Thoracic aorta (tissue), 2 donors: ENCODE measurements around the gene ZNF574. TPM values are rescaled to one million over a fixed set of nuclear protein-coding genes. Genes with fewer than 3 reads are reported as not detected.

ENCODE experiments used
- ATAC-seq: fragments of 150-250 bp; one replicate; pipeline ENCODE4 v1.8.0; 2017; ENCODE audit warnings: low read depth; ENCODE audit not compliant: insufficient number of reproducible peaks, low FRiP score
- DNase-seq: peaks from one replicate; pipeline ENCODE4 v3.0.0-alpha.2; 2020; ENCODE audit warnings: low spot score
- H3K27ac ChIP-seq, 2 donors: fragments of 200-600 bp; sonication (generic); 1 replicate in 1 of 2; 2 replicates in 1 of 2; pipeline ENCODE4 v1.5.1; 2016; ENCODE audit warnings: mild to moderate bottlenecking in 2 of 2, moderate library complexity in 2 of 2
- H3K27me3 ChIP-seq: fragments of 200-600 bp; sonication (generic); replicated peaks from 2 replicates; pipeline ENCODE4 v1.6.0; 2016; ENCODE audit warnings: mild to moderate bottlenecking; ENCODE audit not compliant: insufficient read depth
- H3K36me3 ChIP-seq: fragments of 200-600 bp; sonication (generic); one replicate; pipeline ENCODE4 v1.5.1; 2016
- H3K4me1 ChIP-seq, 2 donors: fragments of 200-600 bp; sonication (generic); 1 replicate in 1 of 2; 2 replicates in 1 of 2; pipeline versions ENCODE4 v1.5.1 to v1.6.0; 2016; ENCODE audit warnings: low read depth in 2 of 2, mild to moderate bottlenecking in 1 of 2; ENCODE audit not compliant: control insufficient read depth in 1 of 2
- H3K4me3 ChIP-seq: fragments of 200-600 bp; sonication (generic); 2 replicates; pipeline ENCODE4 v1.5.1; 2016; ENCODE audit warnings: mild to moderate bottlenecking
- H3K9me3 ChIP-seq: fragments of 200-600 bp; sonication (generic); 2 replicates; pipeline ENCODE4 v1.5.1; 2016
- total RNA-seq, 2 donors: library from RNA; depleted of rRNA; stranded (reverse); fragments of >200 nt; gene quantifications; one replicate each; pipeline versions ENCODE4 v1.1.0 to v1.2.3, GENCODE V29; 2016
- TF ChIP-seq, protein P1 (sequence below): fragments of 200-600 bp; sonication (generic); IDR thresholded peaks from one replicate; pipeline ENCODE4 v1.5.1; 2019; ENCODE audit warnings: antibody characterized with exemption

ZNF574 gene
- total RNA-seq, 2 donors from 2014 or later, result 20.4 to 24.2 TPM

DNA sequence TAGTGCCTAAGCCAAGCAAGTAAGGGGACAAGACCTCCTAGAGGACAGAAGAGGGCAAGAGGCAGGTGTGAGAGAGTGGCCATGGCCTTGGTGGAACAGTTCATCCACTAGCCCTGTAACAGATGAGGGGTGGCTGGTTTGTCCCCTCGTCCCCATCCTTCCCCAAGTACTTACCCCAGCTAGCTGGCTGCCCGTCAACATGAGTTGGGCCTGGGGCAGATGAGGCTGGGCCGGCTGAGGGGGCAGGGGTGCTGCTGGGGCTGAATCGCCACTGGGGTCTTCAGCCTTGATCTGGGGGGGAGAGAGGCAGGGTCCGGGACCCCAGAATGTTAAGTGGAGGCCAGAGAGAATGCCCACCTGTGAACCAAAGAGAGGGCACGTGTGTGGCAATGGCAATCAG, 41.1 kb downstream of the ZNF574 start:
- DNase-seq, result no peak
- Histone ChIP-seq H3K9me3 (no peaks in the 10 kb centered on the region), H3K27me3 (no peaks in the 10 kb centered on the region), H3K27ac (no peak overlapping the region), H3K4me3 (no peak overlapping the region), H3K36me3 (no peaks in the 10 kb centered on the region), H3K4me1 (peaks cover 13 to 14% of the 10 kb centered on the region in 2 donors)
- TF ChIP-seq, protein P1, sequence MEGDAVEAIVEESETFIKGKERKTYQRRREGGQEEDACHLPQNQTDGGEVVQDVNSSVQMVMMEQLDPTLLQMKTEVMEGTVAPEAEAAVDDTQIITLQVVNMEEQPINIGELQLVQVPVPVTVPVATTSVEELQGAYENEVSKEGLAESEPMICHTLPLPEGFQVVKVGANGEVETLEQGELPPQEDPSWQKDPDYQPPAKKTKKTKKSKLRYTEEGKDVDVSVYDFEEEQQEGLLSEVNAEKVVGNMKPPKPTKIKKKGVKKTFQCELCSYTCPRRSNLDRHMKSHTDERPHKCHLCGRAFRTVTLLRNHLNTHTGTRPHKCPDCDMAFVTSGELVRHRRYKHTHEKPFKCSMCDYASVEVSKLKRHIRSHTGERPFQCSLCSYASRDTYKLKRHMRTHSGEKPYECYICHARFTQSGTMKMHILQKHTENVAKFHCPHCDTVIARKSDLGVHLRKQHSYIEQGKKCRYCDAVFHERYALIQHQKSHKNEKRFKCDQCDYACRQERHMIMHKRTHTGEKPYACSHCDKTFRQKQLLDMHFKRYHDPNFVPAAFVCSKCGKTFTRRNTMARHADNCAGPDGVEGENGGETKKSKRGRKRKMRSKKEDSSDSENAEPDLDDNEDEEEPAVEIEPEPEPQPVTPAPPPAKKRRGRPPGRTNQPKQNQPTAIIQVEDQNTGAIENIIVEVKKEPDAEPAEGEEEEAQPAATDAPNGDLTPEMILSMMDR, result no peak
- ATAC-seq, result no peak

DNA sequence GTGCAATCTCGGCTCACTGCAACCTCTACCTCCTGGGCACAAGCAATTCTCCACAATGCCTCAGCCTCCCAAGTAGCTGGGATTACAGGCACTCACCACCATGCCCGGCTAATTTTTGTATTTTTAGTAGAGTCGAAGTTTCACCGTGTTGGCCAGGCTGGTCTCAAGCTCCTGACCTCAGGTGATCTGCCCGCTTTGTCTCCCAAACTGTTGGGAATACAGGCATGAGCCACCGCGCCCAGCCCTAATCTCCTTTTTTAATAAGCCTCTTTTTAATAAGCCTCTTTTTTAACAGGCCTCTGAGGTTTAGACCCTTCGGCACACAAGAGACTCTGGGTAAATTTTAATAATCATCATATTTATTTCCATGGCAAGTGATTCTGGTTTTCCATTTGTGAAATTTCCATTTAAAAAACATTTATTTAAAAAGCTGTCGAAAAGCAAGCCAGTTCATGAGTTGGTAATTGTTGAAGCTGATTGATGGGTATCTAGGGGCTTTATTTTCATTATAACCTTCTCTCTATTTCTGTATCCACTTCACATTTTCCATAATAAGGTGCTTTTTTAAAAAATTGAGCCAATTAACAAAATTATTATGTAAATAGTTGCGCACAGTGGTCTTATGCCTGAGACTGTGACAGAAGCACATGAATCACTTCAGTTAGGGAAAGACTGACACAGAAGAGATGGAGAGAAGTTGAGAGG, 44.5 kb downstream of the ZNF574 start:
- ATAC-seq, result no peak
- H3K36me3 ChIP-seq, result no peaks in the 10 kb centered on the region
- DNase-seq, result no peak

DNA sequence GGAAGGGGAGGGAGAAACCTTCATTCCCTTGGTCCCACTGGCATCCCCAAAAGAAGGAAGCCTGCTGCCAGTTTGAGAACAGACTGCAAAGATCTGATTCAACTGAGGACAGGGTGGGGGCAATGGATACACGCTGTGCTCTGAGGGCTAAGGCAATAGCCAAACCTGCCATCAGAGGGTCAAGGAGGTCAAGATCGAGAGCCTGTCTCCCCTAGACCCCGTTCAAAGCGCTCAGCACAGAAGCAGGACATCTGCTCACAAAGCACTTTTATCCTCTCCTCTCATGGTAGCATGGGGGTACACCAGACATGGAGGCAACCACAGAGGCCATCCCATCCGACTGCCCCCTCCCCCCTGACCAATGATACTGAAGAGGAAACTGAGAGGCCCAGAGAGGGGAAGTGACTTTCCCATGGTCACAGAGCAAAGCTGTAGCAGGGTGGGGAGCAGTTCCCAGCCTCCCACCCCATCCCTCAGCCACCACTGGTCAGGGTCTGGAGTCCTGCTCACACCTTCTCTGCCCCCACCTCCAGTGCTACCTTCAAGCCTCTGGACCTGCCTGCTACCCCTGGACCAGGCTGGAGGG, 45.2 kb downstream of the ZNF574 start:
- Histone ChIP-seq H3K36me3 (no peaks in the 10 kb centered on the region), H3K4me1 (peaks cover 0 to 3% of the 10 kb centered on the region in 2 donors), H3K4me3 (no peak overlapping the region), H3K27me3 (no peaks in the 10 kb centered on the region), H3K9me3 (no peaks in the 10 kb centered on the region), H3K27ac (no peak overlapping the region)
- DNase-seq (no peak), ATAC-seq (no peak)
- TF ChIP-seq, protein P1, result no peak

More for the DNA sequence above, 44.5 kb downstream of the ZNF574 start:
- Histone ChIP-seq H3K9me3 (no peaks in the 10 kb centered on the region), H3K27ac (no peak overlapping the region), H3K4me3 (no peak overlapping the region), H3K27me3 (no peaks in the 10 kb centered on the region), H3K4me1 (peaks cover 0 to 3% of the 10 kb centered on the region in 2 donors)
- TF ChIP-seq, protein P1, result no peak

DNA sequence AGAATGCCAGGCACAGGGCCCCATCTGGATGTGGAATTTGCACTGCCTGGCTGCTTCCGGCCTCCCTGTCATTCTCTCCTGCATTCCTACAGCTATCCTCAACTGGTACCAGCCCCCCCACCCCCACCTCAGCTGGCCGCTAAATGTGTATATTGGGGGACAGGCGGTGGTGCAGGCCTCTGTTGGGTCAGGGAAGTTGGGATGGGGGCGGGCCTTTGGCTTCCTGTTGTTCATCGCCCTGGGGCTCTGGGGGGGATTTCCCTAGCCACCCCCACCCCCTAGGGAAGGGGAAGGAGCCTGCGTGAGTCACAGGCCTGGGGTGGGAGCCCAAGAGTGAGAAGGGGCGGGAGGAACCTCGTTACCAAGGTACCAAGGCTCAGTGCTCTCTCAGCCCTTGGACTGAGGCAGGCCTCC, 45.7 kb downstream of the ZNF574 start:
- Histone ChIP-seq H3K4me1 (peaks cover 0 to 3% of the 10 kb centered on the region in 2 donors), H3K9me3 (no peaks in the 10 kb centered on the region), H3K36me3 (no peaks in the 10 kb centered on the region), H3K4me3 (no peak overlapping the region), H3K27me3 (no peaks in the 10 kb centered on the region), H3K27ac (no peak overlapping the region)
- TF ChIP-seq, protein P1, result no peak
- no peak for ATAC-seq
- no peak for DNase-seq

DNA sequence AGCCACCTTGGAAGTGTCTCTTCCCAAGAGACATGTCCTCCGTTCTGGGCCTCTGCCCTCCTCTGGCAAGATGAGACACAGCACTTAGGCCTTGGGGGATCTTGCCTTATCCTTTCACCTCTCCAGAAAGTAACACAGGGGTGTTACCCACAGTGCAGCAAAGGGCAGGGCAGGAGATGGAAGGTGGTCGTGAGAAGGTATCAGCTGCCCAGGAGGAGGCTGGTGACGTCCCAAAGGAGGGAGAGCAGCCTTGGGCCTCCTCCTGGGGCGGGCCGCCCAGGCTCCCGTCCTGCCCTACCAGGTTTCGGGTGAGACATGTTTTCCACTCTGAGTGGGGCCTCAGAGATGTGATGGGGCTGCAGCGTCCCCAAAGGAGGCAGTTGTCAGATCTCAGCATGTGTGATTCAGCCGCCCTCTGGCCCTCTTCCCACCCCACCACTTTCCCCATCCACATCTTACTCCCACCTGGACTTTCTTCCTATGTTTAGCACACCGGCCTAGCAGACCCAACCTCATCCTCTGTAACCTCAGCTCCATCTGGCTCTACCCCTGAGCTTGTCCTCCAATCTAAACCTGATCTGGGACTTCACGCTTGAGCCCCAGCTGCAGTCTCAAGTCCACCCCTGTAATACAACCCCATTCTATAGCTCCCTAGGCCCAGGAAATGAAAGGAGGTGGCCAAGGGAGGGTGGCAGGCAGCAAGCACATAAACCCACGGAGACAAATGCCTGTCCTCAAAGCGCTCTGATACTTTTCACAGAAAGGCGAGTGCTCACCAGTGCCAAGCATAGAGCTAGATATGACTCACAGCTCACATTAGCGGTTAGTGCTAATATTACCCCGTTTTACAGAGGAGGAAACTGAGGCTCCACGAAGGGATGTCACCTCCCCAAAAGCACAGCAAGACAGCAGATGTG, 47.0 kb downstream of the ZNF574 start:
- H3K27ac ChIP-seq, result no peak overlapping the region
- H3K4me1 ChIP-seq, result peaks cover 0 to 3% of the 10 kb centered on the region in 2 donors
- H3K36me3 ChIP-seq, result no peaks in the 10 kb centered on the region
- H3K4me3 ChIP-seq, result no peak overlapping the region
- H3K9me3 ChIP-seq, result no peaks in the 10 kb centered on the region
- TF ChIP-seq, protein P1, result no peak
- DNase-seq, result no peak
- ATAC-seq, result no peak
- H3K27me3 ChIP-seq, result no peaks in the 10 kb centered on the region
